Measurements from ENCODE around the gene CAMK2D. TPM values are rescaled to one million over a fixed set of nuclear protein-coding genes. Genes with fewer than 3 reads are reported as not detected.
"Not testable (repeated sequence)": the region's sequence is repeated elsewhere in the genome, so short reads cannot be mapped to it uniquely, and the experiment has no call there.

CAMK2D gene
- total RNA-seq, 1 experiment from 2014 or later, result 26.7 TPM

- no peak for DNase-seq (ENCODE audit: low read depth)
- in situ Hi-C loops (cut with HindIII; ENCODE audit: low pct_unique_long_range_greater_than_20kb, low sequenced_read_pairs), result no loop called here
These were observed 64.1 kb downstream of the CAMK2D start for GRCh38 chr4:113697429-113697828.

- DNase-seq (ENCODE audit: low read depth), result no peak
- in situ Hi-C loops (cut with HindIII; ENCODE audit: low pct_unique_long_range_greater_than_20kb, low sequenced_read_pairs), result no loop called here
These were observed 66.0 kb downstream of the CAMK2D start for GRCh38 chr4:113695328-113696169.

- in situ Hi-C loops (cut with HindIII; ENCODE audit: low pct_unique_long_range_greater_than_20kb, low sequenced_read_pairs), result no loop called here
- peak; percentile 21 for DNase-seq (ENCODE audit: low read depth)
These were observed 67.5 kb downstream of the CAMK2D start for GRCh38 chr4:113694008-113694407.

- DNase-seq (ENCODE audit: low read depth), result no peak
- in situ Hi-C loops (cut with HindIII; ENCODE audit: low pct_unique_long_range_greater_than_20kb, low sequenced_read_pairs), result no loop called here
These were observed 68.6 kb downstream of the CAMK2D start for GRCh38 chr4:113692809-113693411.

GRCh38 chr4:113691676-113692075 is 69.9 kb downstream of the CAMK2D start:
- no peak for DNase-seq (ENCODE audit: low read depth)
- in situ Hi-C loops (cut with HindIII; ENCODE audit: low pct_unique_long_range_greater_than_20kb, low sequenced_read_pairs), result no loop called here

GRCh38 chr4:113689394-113689793 is 72.1 kb downstream of the CAMK2D start:
- in situ Hi-C loops (cut with HindIII; ENCODE audit: low pct_unique_long_range_greater_than_20kb, low sequenced_read_pairs), result no loop called here

GRCh38 chr4:113687067-113687718 is 74.3 kb downstream of the CAMK2D start:
- peak; percentile 44 for DNase-seq (ENCODE audit: low read depth)
- in situ Hi-C loops (cut with HindIII; ENCODE audit: low pct_unique_long_range_greater_than_20kb, low sequenced_read_pairs), result no loop called here

More at GRCh38 chr4:113689394-113689793, 72.1 kb downstream of the CAMK2D start:
- DNase-seq (ENCODE audit: low read depth), result no peak

GRCh38 chr4:113685157-113685556 is 76.4 kb downstream of the CAMK2D start:
- in situ Hi-C loops (cut with HindIII; ENCODE audit: low pct_unique_long_range_greater_than_20kb, low sequenced_read_pairs); DNase-seq (ENCODE audit: low read depth): not testable (repeated sequence)

- in situ Hi-C loops (cut with HindIII; ENCODE audit: low pct_unique_long_range_greater_than_20kb, low sequenced_read_pairs), result no loop called here
These were observed 76.9 kb downstream of the CAMK2D start for GRCh38 chr4:113684534-113685091.

GRCh38 chr4:113682730-113683537 is 78.6 kb downstream of the CAMK2D start:
- in situ Hi-C loops (cut with HindIII; ENCODE audit: low pct_unique_long_range_greater_than_20kb, low sequenced_read_pairs), result no loop called here
- no peak for DNase-seq (ENCODE audit: low read depth)

More at GRCh38 chr4:113684534-113685091, 76.9 kb downstream of the CAMK2D start:
- DNase-seq (ENCODE audit: low read depth), result peak; percentile 51

- in situ Hi-C loops (cut with HindIII; ENCODE audit: low pct_unique_long_range_greater_than_20kb, low sequenced_read_pairs), result no loop called here
- DNase-seq (ENCODE audit: low read depth), result no peak
These were observed 82.9 kb downstream of the CAMK2D start for GRCh38 chr4:113678641-113679040.

GRCh38 chr4:113677325-113677724 is 84.2 kb downstream of the CAMK2D start:
- DNase-seq (ENCODE audit: low read depth), result no peak
- in situ Hi-C loops (cut with HindIII; ENCODE audit: low pct_unique_long_range_greater_than_20kb, low sequenced_read_pairs), result no loop called here

GRCh38 chr4:113675731-113676697 is 85.5 kb downstream of the CAMK2D start:
- DNase-seq (ENCODE audit: low read depth), result no peak
- in situ Hi-C loops (cut with HindIII; ENCODE audit: low pct_unique_long_range_greater_than_20kb, low sequenced_read_pairs), result no loop called here

GRCh38 chr4:113674733-113675132 is 86.8 kb downstream of the CAMK2D start:
- no peak for DNase-seq (ENCODE audit: low read depth)
- in situ Hi-C loops (cut with HindIII; ENCODE audit: low pct_unique_long_range_greater_than_20kb, low sequenced_read_pairs), result no loop called here

GRCh38 chr4:113674251-113674650 is 87.3 kb downstream of the CAMK2D start:
- in situ Hi-C loops (cut with HindIII; ENCODE audit: low pct_unique_long_range_greater_than_20kb, low sequenced_read_pairs), result no loop called here
- no peak for DNase-seq (ENCODE audit: low read depth)

GRCh38 chr4:113673450-113673849 is 88.1 kb downstream of the CAMK2D start:
- DNase-seq (ENCODE audit: low read depth), result peak; percentile 14
- in situ Hi-C loops (cut with HindIII; ENCODE audit: low pct_unique_long_range_greater_than_20kb, low sequenced_read_pairs), result no loop called here
